Endothelial cell (in vitro differentiated cells): ENCODE results near the gene DST. TPM values are rescaled to one million over a fixed set of nuclear protein-coding genes. Genes with fewer than 3 reads are reported as not detected.

ENCODE experiments used
- DNase-seq: peaks from one replicate; pipeline ENCODE4 v3.0.0; 2021; ENCODE audit warnings: low spot score
- H3K27ac Mint-ChIP-seq: one replicate; pipeline ENCODE4 v1.8.0; 2021; ENCODE audit warnings: mixed read lengths, inconsistent platforms; ENCODE audit not compliant: unreplicated experiment
- H3K27me3 Mint-ChIP-seq: one replicate; pipeline ENCODE4 v1.8.0; 2021; ENCODE audit warnings: mild to moderate bottlenecking, moderate library complexity, mixed read lengths, inconsistent platforms; ENCODE audit not compliant: unreplicated experiment
- H3K36me3 Mint-ChIP-seq: one replicate; pipeline ENCODE4 v1.8.0; 2021; ENCODE audit warnings: mild to moderate bottlenecking, low read depth, mixed read lengths, inconsistent platforms; ENCODE audit not compliant: unreplicated experiment
- H3K4me1 Mint-ChIP-seq: one replicate; pipeline ENCODE4 v1.8.0; 2021; ENCODE audit warnings: mild to moderate bottlenecking, mixed read lengths, inconsistent platforms; ENCODE audit not compliant: unreplicated experiment
- H3K4me3 Mint-ChIP-seq: one replicate; pipeline ENCODE4 v1.8.0; 2021; ENCODE audit warnings: mild to moderate bottlenecking, mixed read lengths, inconsistent platforms; ENCODE audit not compliant: unreplicated experiment
- H3K9me3 Mint-ChIP-seq: one replicate; pipeline ENCODE4 v1.8.0; 2021; ENCODE audit warnings: mixed read lengths, inconsistent platforms; ENCODE audit not compliant: unreplicated experiment
- total RNA-seq: library from RNA; stranded (reverse); fragmentation: NEBNext Ultra II Directional; extraction: Animal tissue kit (Norgen Biotek cat#: 25700); gene quantifications from one replicate; pipeline ENCODE4 v1.2.1, GENCODE V29; 2021; ENCODE audit not compliant: unreplicated experiment
- TF ChIP-seq, protein P1 (sequence below): fragments of 200-600 bp; sonication (generic); IDR thresholded peaks from one replicate; pipeline ENCODE4 v1.5.0; 2021; ENCODE audit warnings: antibody characterized with exemption; ENCODE audit not compliant: unreplicated experiment

Gene DST
- total RNA-seq, 1 donor from 2014 or later, result 284 TPM

DNA sequence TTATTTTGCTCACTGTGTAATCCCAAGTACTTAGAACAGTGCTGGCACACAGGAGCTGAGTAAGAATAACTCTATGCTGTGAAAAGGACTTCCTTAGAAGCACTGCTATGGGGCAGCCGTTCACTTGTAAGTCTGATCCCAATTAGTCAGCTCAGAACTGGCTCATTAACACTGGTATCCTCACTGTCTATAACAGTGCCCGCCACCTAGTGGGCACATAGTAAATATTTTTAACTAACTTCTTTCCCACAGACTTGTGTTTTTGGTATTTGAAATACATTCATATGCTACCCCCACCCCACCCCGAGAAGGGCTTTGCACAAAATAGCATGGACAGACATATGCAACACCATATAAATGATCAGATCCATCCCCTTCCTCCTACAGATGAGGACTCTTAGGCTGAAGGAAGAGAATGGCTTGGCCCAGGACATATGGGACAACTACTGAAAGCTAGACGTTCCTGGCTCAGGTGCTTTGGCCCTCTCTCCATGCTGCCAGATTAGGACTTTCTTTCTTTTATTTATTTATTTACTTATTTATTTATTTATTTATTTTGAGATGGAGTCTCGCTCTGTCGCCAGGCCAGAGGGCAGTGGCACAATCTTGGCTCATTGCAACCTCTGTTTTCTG, 47.1 kb downstream of the DST start:
- Mint-ChIP-seq H3K27me3 (peaks cover 2% of the 10 kb centered on the region), H3K9me3 (no peaks in the 10 kb centered on the region), H3K27ac (peak overlapping the region; percentile 11), H3K36me3 (peaks cover 28% of the 10 kb centered on the region), H3K4me1 (no peaks in the 10 kb centered on the region), H3K4me3 (no peak overlapping the region)
- TF ChIP-seq, protein P1, sequence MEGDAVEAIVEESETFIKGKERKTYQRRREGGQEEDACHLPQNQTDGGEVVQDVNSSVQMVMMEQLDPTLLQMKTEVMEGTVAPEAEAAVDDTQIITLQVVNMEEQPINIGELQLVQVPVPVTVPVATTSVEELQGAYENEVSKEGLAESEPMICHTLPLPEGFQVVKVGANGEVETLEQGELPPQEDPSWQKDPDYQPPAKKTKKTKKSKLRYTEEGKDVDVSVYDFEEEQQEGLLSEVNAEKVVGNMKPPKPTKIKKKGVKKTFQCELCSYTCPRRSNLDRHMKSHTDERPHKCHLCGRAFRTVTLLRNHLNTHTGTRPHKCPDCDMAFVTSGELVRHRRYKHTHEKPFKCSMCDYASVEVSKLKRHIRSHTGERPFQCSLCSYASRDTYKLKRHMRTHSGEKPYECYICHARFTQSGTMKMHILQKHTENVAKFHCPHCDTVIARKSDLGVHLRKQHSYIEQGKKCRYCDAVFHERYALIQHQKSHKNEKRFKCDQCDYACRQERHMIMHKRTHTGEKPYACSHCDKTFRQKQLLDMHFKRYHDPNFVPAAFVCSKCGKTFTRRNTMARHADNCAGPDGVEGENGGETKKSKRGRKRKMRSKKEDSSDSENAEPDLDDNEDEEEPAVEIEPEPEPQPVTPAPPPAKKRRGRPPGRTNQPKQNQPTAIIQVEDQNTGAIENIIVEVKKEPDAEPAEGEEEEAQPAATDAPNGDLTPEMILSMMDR, result peak; percentile 81
- peak; percentile 26 for DNase-seq

DNA sequence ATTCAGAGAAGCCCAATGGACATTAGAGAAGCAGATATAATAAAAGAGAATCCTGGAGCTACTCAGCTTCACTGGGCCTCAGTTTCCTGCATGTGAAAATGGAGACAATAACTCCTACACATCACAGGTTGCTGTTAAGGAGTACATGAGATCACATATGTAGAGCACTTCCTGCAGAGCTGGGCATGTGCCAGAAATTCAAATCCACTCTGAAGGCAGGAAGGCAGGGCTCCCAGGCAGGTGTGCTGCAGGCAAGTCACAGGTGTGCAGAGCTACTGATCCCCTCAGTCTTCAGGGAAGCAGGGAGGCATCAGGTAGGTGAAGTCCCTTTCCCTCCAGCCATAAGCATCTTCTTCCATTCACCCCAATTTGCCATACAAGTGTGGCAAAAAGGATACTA, 48.0 kb downstream of the DST start:
- peaks cover 32% of the 10 kb centered on the region for H3K36me3 Mint-ChIP-seq
- DNase-seq, result no peak
- no peak overlapping the region for H3K27ac Mint-ChIP-seq
- H3K27me3 Mint-ChIP-seq, result peaks cover 2% of the 10 kb centered on the region
- H3K4me1 Mint-ChIP-seq, result no peaks in the 10 kb centered on the region
- H3K9me3 Mint-ChIP-seq, result no peaks in the 10 kb centered on the region
- TF ChIP-seq, protein P1, result no peak
- no peak overlapping the region for H3K4me3 Mint-ChIP-seq

DNA sequence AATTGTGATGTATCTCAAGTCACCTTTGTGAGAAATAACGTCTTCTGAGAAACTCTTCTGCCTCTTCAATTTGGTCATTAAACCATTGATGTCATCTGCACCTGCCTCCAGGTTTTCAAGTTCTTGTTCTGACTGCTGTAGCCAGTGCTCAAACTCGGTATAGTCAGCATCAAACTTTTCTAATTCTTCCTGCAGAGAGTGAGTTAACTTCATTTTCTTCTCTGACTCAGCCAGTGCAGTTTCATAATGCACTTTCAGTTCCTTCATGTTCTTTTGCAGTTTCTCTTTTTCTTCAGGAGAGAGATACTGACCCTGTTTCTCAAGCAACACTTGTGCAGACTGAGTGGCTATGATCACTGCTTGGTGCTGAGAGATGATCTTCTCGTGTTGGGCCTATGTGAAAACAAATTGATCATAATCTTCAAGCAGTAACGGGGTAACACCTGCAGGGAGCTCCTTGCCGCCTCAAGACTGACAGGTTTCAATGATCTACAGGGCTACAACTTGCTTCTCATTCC, 48.8 kb downstream of the DST start:
- Mint-ChIP-seq H3K9me3 (no peaks in the 10 kb centered on the region), H3K27ac (peak overlapping the region; percentile 65), H3K27me3 (peaks cover 2% of the 10 kb centered on the region), H3K36me3 (peaks cover 37% of the 10 kb centered on the region), H3K4me3 (no peak overlapping the region), H3K4me1 (no peaks in the 10 kb centered on the region)
- TF ChIP-seq, protein P1, result no peak
- DNase-seq, result no peak

DNA sequence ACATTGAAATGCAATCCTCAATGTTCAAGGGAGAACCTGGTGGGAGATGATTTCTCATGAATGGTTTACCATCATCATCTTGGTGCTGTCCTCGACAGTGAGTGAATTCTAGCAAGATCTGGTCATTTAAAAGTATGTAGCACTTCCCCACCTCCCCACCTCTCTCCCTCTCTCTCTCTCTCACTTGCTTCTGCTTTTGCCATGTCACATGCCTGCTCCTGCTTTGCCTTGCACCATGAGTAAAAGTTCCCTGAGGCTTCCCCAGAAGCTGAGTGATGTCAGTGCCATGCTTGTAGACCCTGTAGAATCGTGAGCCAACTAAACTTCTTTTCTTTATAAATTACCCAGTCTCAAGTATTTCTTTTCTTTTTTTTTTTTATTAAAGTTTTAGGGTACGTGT, 60.5 kb downstream of the DST start:
- H3K27ac Mint-ChIP-seq, result no peak overlapping the region

More for the DNA sequence above, 60.5 kb downstream of the DST start:
- Mint-ChIP-seq H3K36me3 (peaks cover 35% of the 10 kb centered on the region), H3K27me3 (no peaks in the 10 kb centered on the region), H3K4me3 (no peak overlapping the region), H3K4me1 (no peaks in the 10 kb centered on the region), H3K9me3 (no peaks in the 10 kb centered on the region)
- TF ChIP-seq, protein P1, result no peak
- no peak for DNase-seq
